Measurements from ENCODE around the gene DMPK. TPM values are rescaled to one million over a fixed set of nuclear protein-coding genes. Genes with fewer than 3 reads are reported as not detected.

The DMPK gene
- total and polyA plus RNA-seq, 9 of the 15 experiments (the other 6 are each of a cell fraction or from before 2014, with no cell fraction given) = 0.24 to 31.3 (median 7.3) TPM

GRCh38 chr19:45801603-45802175, 19.4 kb upstream of the DMPK start (continued):
- TF ChIP-seq RERE (CRISPR knock-in tag; IDR thresholded peaks at IDR 0.05; ENCODE audit: borderline replicate concordance) (no peak), ZNF512 (tag; IDR thresholded peaks at IDR 0.05) (no peak), MCM2 (IDR thresholded peaks at IDR 0.05; ENCODE audit: low read depth) (no peak), ZBTB11 (CRISPR knock-in tag; IDR thresholded peaks at IDR 0.05) (no peak), SAFB2 (IDR thresholded peaks at IDR 0.05; ENCODE audit: borderline replicate concordance, low read depth, low read length, severe bottlenecking) (no peak), TARDBP (IDR thresholded peaks at IDR 0.05) (no peak), MCM7 (IDR thresholded peaks at IDR 0.05) (no peak), STAG1 (CRISPR knock-in tag; IDR thresholded peaks at IDR 0.05; ENCODE audit: borderline replicate concordance) (no peak), BCOR (IDR thresholded peaks at IDR 0.05) (no peak)
- TF ChIP-seq, protein P1, sequence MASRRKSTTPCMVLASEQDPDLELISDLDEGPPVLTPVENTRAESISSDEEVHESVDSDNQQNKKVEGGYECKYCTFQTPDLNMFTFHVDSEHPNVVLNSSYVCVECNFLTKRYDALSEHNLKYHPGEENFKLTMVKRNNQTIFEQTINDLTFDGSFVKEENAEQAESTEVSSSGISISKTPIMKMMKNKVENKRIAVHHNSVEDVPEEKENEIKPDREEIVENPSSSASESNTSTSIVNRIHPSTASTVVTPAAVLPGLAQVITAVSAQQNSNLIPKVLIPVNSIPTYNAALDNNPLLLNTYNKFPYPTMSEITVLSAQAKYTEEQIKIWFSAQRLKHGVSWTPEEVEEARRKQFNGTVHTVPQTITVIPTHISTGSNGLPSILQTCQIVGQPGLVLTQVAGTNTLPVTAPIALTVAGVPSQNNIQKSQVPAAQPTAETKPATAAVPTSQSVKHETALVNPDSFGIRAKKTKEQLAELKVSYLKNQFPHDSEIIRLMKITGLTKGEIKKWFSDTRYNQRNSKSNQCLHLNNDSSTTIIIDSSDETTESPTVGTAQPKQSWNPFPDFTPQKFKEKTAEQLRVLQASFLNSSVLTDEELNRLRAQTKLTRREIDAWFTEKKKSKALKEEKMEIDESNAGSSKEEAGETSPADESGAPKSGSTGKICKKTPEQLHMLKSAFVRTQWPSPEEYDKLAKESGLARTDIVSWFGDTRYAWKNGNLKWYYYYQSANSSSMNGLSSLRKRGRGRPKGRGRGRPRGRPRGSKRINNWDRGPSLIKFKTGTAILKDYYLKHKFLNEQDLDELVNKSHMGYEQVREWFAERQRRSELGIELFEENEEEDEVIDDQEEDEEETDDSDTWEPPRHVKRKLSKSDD (conservative IDR thresholded peaks at IDR 0.05; ENCODE audit: low read length) = no peak
- TF ChIP-seq, protein P2, sequence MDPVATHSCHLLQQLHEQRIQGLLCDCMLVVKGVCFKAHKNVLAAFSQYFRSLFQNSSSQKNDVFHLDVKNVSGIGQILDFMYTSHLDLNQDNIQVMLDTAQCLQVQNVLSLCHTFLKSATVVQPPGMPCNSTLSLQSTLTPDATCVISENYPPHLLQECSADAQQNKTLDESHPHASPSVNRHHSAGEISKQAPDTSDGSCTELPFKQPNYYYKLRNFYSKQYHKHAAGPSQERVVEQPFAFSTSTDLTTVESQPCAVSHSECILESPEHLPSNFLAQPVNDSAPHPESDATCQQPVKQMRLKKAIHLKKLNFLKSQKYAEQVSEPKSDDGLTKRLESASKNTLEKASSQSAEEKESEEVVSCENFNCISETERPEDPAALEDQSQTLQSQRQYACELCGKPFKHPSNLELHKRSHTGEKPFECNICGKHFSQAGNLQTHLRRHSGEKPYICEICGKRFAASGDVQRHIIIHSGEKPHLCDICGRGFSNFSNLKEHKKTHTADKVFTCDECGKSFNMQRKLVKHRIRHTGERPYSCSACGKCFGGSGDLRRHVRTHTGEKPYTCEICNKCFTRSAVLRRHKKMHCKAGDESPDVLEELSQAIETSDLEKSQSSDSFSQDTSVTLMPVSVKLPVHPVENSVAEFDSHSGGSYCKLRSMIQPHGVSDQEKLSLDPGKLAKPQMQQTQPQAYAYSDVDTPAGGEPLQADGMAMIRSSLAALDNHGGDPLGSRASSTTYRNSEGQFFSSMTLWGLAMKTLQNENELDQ (CRISPR knock-in tag; IDR thresholded peaks at IDR 0.05; ENCODE audit: borderline replicate concordance) = no peak

Data from K562 (cell line).